HG03045 (cell line): ENCODE results near the gene TP63.

ENCODE experiments used
- ATAC-seq: cut with Tn5 transposase; IDR thresholded peaks from one replicate; pipeline ENCODE4 v1.9.1; 2021; ENCODE audit warnings: mild to moderate bottlenecking, moderate library complexity; ENCODE audit not compliant: unreplicated experiment

Gene TP63

GRCh38 chr3:189842681-189843602 lies 211.8 kb downstream of the TP63 start:
- no peak for ATAC-seq

GRCh38 chr3:189845069-189845468 lies 213.9 kb downstream of the TP63 start:
- ATAC-seq: no peak

- no peak for ATAC-seq
Measured at GRCh38 chr3:189848395-189849040, 217.3 kb downstream of the TP63 start.

- no peak for ATAC-seq
Measured at GRCh38 chr3:189849262-189849661, 218.1 kb downstream of the TP63 start.

- ATAC-seq: no peak
Measured at GRCh38 chr3:189851682-189852081, 220.5 kb downstream of the TP63 start.

- no peak for ATAC-seq
Measured at GRCh38 chr3:189853906-189854305, 222.7 kb downstream of the TP63 start.

GRCh38 chr3:189860296-189860695 lies 229.1 kb downstream of the TP63 start:
- no peak for ATAC-seq

- no peak for ATAC-seq
Measured at GRCh38 chr3:189862385-189862998, 231.3 kb downstream of the TP63 start.

- no peak for ATAC-seq
Measured at GRCh38 chr3:189863031-189863430, 231.8 kb downstream of the TP63 start.

GRCh38 chr3:189868061-189868460 lies 236.9 kb downstream of the TP63 start:
- no peak for ATAC-seq

GRCh38 chr3:189869165-189869564 lies 238.0 kb downstream of the TP63 start:
- ATAC-seq: no peak

GRCh38 chr3:189871418-189871817 lies 240.2 kb downstream of the TP63 start:
- ATAC-seq: no peak

- ATAC-seq: no peak
Measured at GRCh38 chr3:189883113-189883753, 252.0 kb downstream of the TP63 start.

GRCh38 chr3:189890496-189890895 lies 259.3 kb downstream of the TP63 start:
- ATAC-seq: no peak

GRCh38 chr3:189896533-189896932 lies 265.3 kb downstream of the TP63 start:
- ATAC-seq: no peak

GRCh38 chr3:189897406-189897805 lies 266.2 kb downstream of the TP63 start:
- no peak for ATAC-seq

GRCh38 chr3:189898559-189899153 lies 267.5 kb downstream of the TP63 start:
- ATAC-seq: no peak

GRCh38 chr3:189899186-189899585 lies 268.0 kb downstream of the TP63 start:
- no peak for ATAC-seq

GRCh38 chr3:189900578-189900977 lies 269.4 kb downstream of the TP63 start:
- ATAC-seq: no peak

- no peak for ATAC-seq
Measured at GRCh38 chr3:189901481-189901880, 270.3 kb downstream of the TP63 start.
